Caco-2 (cell line): ENCODE results near the gene GRB10. TPM values are rescaled to one million over a fixed set of nuclear protein-coding genes. Genes with fewer than 3 reads are reported as not detected.

Source experiments
- BruUV-seq: library from RNA; stranded (reverse); fragments of 400-500 nt; replicated peaks from 2 replicates; lab custom pipeline; 2021; lab: Mats Ljungman, UMichigan
- CTCF ChIA-PET: fragments of 300-600 bp; sonication (Branson Sonifier 250); formaldehyde crosslinking; loops from one replicate; lab custom pipeline; 2022; ENCODE audit warnings: antibody characterized with exemption; lab: Charles Lee
- POLR2A ChIA-PET: fragments of 300-600 bp; sonication (Branson Sonifier 250); formaldehyde crosslinking; loops from one replicate; lab custom pipeline; 2022; ENCODE audit warnings: antibody characterized with exemption; lab: Charles Lee
- DNase-seq, 2 experiments: peaks; one replicate each; pipeline versions ENCODE4 v3.0.0 to v3.0.0-alpha.2; 2020 to 2022
- H3K27me3 ChIP-seq: replicated peaks from 2 replicates; pipeline ENCODE4 v1.6.0; 2011; ENCODE audit warnings: low read length; ENCODE audit not compliant: control insufficient read depth, insufficient read depth
- H3K36me3 ChIP-seq: 2 replicates; pipeline ENCODE4 v1.5.1; 2011; ENCODE audit warnings: low read length; ENCODE audit not compliant: control insufficient read depth, insufficient read depth
- H3K4me1 ChIP-seq: fragments of 250-450 bp; sonication (Bioruptor Pico); 2 replicates; pipeline ENCODE4 v1.5.1; 2020; ENCODE audit warnings: mild to moderate bottlenecking
- H3K4me3 ChIP-seq: 2 replicates; pipeline ENCODE4 v1.5.1; 2011; ENCODE audit warnings: low read depth, mild to moderate bottlenecking, control low read depth, low read length
- H3K9me3 ChIP-seq: fragments of 250-450 bp; sonication (Bioruptor Pico); 2 replicates; pipeline ENCODE4 v1.5.1; 2020; ENCODE audit warnings: mild to moderate bottlenecking, moderate library complexity
- H3K27ac Mint-ChIP-seq: one replicate; pipeline ENCODE4 v1.8.0; 2022; ENCODE audit warnings: mixed read lengths; ENCODE audit not compliant: unreplicated experiment
- H3K27me3 Mint-ChIP-seq: one replicate; pipeline ENCODE4 v1.8.0; 2022; ENCODE audit warnings: mixed read lengths; ENCODE audit not compliant: insufficient read depth, unreplicated experiment
- H3K36me3 Mint-ChIP-seq: one replicate; pipeline ENCODE4 v1.8.0; 2022; ENCODE audit warnings: mild to moderate bottlenecking, mixed read lengths; ENCODE audit not compliant: insufficient read depth, unreplicated experiment
- H3K4me1 Mint-ChIP-seq: one replicate; pipeline ENCODE4 v1.8.0; 2022; ENCODE audit warnings: low read depth, mixed read lengths; ENCODE audit not compliant: unreplicated experiment
- H3K4me3 Mint-ChIP-seq: one replicate; pipeline ENCODE4 v1.8.0; 2022; ENCODE audit warnings: mild to moderate bottlenecking, moderate library complexity, mixed read lengths; ENCODE audit not compliant: unreplicated experiment
- H3K9me3 Mint-ChIP-seq: one replicate; pipeline ENCODE4 v1.8.0; 2022; ENCODE audit warnings: mixed read lengths; ENCODE audit not compliant: unreplicated experiment
- intact Hi-C: fragments of 100-400 bp; cut with micrococcal nuclease; formaldehyde crosslinking; loops from one replicate; pipeline ENCODE4 v1.10.0; 2022; ENCODE audit not compliant: unreplicated experiment
- total RNA-seq: library from RNA; stranded (reverse); gene quantifications from 2 replicates; pipeline ENCODE4 v1.2.3, GENCODE V29; 2022
- TF ChIP-seq, protein P1 (sequence below), 2 experiments: fragments of 200-600 bp in 1 of 2; IDR thresholded peaks; 1 replicate in 1 of 2; 2 replicates in 1 of 2; pipeline versions ENCODE4 v1.5.1 to v1.8.0; 2011 to 2022; ENCODE audit warnings: antibody characterized with exemption in 1 of 2, control low read depth in 1 of 2, inconsistent platforms in 1 of 2, low read depth in 1 of 2, low read length in 1 of 2, mild to moderate bottlenecking in 1 of 2, moderate library complexity in 1 of 2; ENCODE audit not compliant: insufficient read depth in 1 of 2, severe bottlenecking in 1 of 2, unreplicated experiment in 1 of 2

GRB10 gene
- total RNA-seq, 1 experiment from 2014 or later, result 79.3 TPM

GRCh38 chr7:50656141-50656895 is 126.4 kb downstream of the GRB10 start:
- Mint-ChIP-seq H3K27ac (no peak overlapping the region), H3K9me3 (no peaks in the 10 kb centered on the region), H3K4me3 (no peak overlapping the region), H3K4me1 (no peaks in the 10 kb centered on the region), H3K36me3 (peaks cover 18% of the 10 kb centered on the region), H3K27me3 (no peaks in the 10 kb centered on the region)
- TF ChIP-seq, protein P1, sequence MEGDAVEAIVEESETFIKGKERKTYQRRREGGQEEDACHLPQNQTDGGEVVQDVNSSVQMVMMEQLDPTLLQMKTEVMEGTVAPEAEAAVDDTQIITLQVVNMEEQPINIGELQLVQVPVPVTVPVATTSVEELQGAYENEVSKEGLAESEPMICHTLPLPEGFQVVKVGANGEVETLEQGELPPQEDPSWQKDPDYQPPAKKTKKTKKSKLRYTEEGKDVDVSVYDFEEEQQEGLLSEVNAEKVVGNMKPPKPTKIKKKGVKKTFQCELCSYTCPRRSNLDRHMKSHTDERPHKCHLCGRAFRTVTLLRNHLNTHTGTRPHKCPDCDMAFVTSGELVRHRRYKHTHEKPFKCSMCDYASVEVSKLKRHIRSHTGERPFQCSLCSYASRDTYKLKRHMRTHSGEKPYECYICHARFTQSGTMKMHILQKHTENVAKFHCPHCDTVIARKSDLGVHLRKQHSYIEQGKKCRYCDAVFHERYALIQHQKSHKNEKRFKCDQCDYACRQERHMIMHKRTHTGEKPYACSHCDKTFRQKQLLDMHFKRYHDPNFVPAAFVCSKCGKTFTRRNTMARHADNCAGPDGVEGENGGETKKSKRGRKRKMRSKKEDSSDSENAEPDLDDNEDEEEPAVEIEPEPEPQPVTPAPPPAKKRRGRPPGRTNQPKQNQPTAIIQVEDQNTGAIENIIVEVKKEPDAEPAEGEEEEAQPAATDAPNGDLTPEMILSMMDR (IDR thresholded peaks at IDR 0.05; ENCODE audit: insufficient read depth in 1 of 2, low read depth in 1 of 2, low read length in 1 of 2, severe bottlenecking in 1 of 2, unreplicated experiment in 1 of 2), result no peak
- ChIA-PET CTCF (no interaction called here), POLR2A (no interaction called here)
- intact Hi-C loops, result no loop called here
- Histone ChIP-seq H3K4me1 (no peaks in the 10 kb centered on the region), H3K9me3 (no peaks in the 10 kb centered on the region), H3K36me3 (no peaks in the 10 kb centered on the region), H3K4me3 (no peak overlapping the region), H3K27me3 (no peaks in the 10 kb centered on the region)
- no TSS peak for BruUV-seq
- DNase-seq, result no peak

DNA sequence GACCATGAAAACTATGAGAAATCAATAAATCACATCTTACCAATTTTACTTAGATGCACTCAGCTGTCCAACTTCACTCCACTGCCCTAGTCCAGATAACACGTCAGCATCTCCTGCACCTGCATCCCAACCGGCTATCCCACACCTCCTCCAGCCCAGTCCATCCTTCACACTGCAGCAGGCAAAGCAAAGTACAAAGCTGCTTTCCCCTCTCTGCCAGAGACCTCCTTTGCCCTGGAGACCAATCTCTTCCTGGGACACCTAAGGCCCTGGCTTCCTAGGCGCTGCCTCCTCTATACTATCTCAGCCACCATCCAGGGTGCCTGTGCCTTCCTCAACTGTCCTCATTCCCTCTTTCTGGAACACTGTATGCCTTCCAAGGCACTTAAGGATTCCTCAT is 127.2 kb downstream of the GRB10 start:
- ChIA-PET POLR2A (no interaction called here), CTCF (no interaction called here)
- no TSS peak for BruUV-seq
- no peak for DNase-seq
- Mint-ChIP-seq H3K4me1 (no peaks in the 10 kb centered on the region), H3K27ac (no peak overlapping the region), H3K4me3 (no peak overlapping the region), H3K36me3 (peaks cover 17% of the 10 kb centered on the region), H3K9me3 (no peaks in the 10 kb centered on the region), H3K27me3 (no peaks in the 10 kb centered on the region)
- Histone ChIP-seq H3K4me1 (no peaks in the 10 kb centered on the region), H3K36me3 (no peaks in the 10 kb centered on the region), H3K4me3 (no peak overlapping the region), H3K9me3 (no peaks in the 10 kb centered on the region), H3K27me3 (no peaks in the 10 kb centered on the region)
- TF ChIP-seq, protein P1 (IDR thresholded peaks at IDR 0.05; ENCODE audit: insufficient read depth in 1 of 2, low read depth in 1 of 2, low read length in 1 of 2, severe bottlenecking in 1 of 2, unreplicated experiment in 1 of 2), result no peak
- intact Hi-C loops, result no loop called here

DNA sequence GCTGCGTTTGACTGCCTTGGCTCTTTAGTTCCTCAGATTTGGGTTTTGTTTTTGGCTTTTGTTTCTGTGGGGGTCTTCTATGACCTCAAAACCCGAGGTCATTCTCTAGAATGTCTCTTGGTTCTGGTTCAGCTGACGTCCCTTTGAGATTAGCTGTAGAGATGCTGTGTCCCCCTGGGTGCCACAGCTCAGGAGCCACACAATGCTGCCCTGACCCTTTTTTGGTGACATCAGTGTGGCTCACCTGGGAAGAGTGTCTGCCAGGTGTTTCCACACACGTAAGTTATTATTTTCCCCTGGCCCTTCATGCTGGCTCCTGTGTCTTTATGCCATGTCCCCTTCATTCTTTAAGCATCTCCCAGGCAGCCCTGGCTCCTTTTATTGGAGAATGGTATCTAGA is 127.7 kb downstream of the GRB10 start:
- POLR2A ChIA-PET, result no interaction called here

More for the DNA sequence above, 127.7 kb downstream of the GRB10 start:
- TF ChIP-seq, protein P1 (IDR thresholded peaks at IDR 0.05; ENCODE audit: insufficient read depth in 1 of 2, low read depth in 1 of 2, low read length in 1 of 2, severe bottlenecking in 1 of 2, unreplicated experiment in 1 of 2), result no peak
- Mint-ChIP-seq H3K36me3 (peaks cover 18% of the 10 kb centered on the region), H3K4me3 (no peak overlapping the region), H3K27ac (no peak overlapping the region), H3K4me1 (no peaks in the 10 kb centered on the region), H3K27me3 (no peaks in the 10 kb centered on the region), H3K9me3 (no peaks in the 10 kb centered on the region)
- BruUV-seq, result no TSS peak
- Histone ChIP-seq H3K9me3 (no peaks in the 10 kb centered on the region), H3K36me3 (no peaks in the 10 kb centered on the region), H3K4me3 (no peak overlapping the region), H3K27me3 (no peaks in the 10 kb centered on the region), H3K4me1 (no peaks in the 10 kb centered on the region)
- DNase-seq, result no peak
- CTCF ChIA-PET, result no interaction called here
- intact Hi-C loops, result no loop called here
